ENCODE measurements around the gene WHRN.

The WHRN gene

DNA sequence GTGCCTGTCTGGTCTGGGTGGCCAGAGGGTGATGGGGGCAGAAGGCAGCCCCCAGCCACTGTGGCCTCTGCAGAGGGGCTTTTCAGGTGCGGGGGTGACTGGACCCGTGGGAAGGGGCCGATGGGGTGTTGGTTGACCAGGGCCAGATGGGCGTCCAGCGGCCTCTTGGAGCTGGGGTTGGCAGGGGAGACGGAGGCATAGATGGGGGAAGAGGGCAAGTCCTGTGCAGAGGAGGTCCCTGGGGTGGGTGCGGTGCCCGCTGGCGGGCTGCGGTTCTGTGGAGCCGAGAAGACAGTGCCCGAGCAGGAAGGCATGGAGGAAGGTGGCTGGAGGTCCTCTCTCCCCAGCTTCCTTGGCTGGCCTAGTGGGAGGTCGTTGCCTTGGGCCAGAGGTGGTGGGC, 98.8 kb downstream of the WHRN start:
- Histone ChIP-seq H4K20me1 (ENCODE audit: low read depth, low read length) (no peaks in the 10 kb centered on the region), H3K4me3 (ENCODE audit: insufficient read depth, low read length, poor library complexity, severe bottlenecking) (no peak overlapping the region), H3K9ac (ENCODE audit: low read length) (no peak overlapping the region), H3K79me2 (ENCODE audit: insufficient read depth, low read length) (no peaks in the 10 kb centered on the region), H3K4me2 (ENCODE audit: low read depth, low read length, poor library complexity, severe bottlenecking) (no peak overlapping the region), H3K9me2 (replicated peaks; ENCODE audit: insufficient read depth, low read length) (no peaks in the 10 kb centered on the region), H3K9me3 (ENCODE audit: insufficient read depth, low read length) (no peaks in the 10 kb centered on the region), H3K36me3 (ENCODE audit: low read length) (no peaks in the 10 kb centered on the region), H3K27ac (ENCODE audit: low read depth, low read length) (no peak overlapping the region), H2AFZ (ENCODE audit: low read depth, low read length, severe bottlenecking) (no peak overlapping the region), H3F3A (ENCODE audit: insufficient read depth) (no peaks in the 10 kb centered on the region), H3K27me3 (ENCODE audit: low read length) (no peaks in the 10 kb centered on the region)
- TF ChIP-seq, protein P1, sequence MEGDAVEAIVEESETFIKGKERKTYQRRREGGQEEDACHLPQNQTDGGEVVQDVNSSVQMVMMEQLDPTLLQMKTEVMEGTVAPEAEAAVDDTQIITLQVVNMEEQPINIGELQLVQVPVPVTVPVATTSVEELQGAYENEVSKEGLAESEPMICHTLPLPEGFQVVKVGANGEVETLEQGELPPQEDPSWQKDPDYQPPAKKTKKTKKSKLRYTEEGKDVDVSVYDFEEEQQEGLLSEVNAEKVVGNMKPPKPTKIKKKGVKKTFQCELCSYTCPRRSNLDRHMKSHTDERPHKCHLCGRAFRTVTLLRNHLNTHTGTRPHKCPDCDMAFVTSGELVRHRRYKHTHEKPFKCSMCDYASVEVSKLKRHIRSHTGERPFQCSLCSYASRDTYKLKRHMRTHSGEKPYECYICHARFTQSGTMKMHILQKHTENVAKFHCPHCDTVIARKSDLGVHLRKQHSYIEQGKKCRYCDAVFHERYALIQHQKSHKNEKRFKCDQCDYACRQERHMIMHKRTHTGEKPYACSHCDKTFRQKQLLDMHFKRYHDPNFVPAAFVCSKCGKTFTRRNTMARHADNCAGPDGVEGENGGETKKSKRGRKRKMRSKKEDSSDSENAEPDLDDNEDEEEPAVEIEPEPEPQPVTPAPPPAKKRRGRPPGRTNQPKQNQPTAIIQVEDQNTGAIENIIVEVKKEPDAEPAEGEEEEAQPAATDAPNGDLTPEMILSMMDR (IDR thresholded peaks at IDR 0.05; ENCODE audit: insufficient read depth, low read length, poor library complexity, severe bottlenecking): no peak
- TF ChIP-seq EZH2phosphoT487 (conservative IDR thresholded peaks at IDR 0.05; ENCODE audit: low read length): no peak

DNA sequence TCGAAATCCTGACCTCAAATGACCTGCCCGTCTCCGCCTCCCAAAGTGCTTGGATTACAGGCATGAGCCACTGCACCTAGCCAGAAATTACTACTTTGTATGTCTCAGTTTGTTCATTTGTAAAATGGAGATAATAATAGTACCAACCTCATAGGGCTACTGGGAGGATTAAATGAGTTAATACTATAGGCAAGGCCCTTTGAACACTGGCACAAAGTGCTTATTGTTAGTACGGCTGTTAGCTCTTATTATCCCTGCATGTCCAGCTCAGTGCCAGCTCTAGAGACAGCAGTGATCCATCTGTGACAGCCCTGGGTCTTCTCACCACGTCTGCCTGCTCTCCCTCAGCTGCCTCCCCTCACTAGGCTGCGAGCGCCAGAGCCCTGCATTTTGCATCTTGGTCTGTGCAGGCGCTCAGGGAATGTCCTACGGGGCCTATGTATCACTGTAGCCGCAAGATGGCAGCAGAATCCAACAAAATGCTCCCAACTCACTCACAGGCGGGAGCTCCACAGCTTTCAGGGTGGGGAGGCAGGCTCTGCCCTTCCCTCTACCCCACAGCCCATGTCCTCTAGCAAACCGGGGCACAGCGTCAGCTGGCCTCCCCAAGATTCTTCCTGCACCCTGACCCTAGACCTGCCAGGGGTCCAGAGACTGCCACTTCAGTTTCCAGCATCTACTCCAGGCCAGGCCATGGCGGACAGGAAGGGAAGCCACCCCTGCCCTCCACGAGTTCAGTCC, 99.8 kb downstream of the WHRN start:
- no peaks in the 10 kb centered on the region for H3K27me3 ChIP-seq (ENCODE audit: low read length)
- H3K36me3 ChIP-seq (ENCODE audit: low read length): no peaks in the 10 kb centered on the region
- H3K9ac ChIP-seq (ENCODE audit: low read length): no peak overlapping the region
- H2AFZ ChIP-seq (ENCODE audit: low read depth, low read length, severe bottlenecking): no peak overlapping the region
- H3K27ac ChIP-seq (ENCODE audit: low read depth, low read length): no peak overlapping the region
- no peaks in the 10 kb centered on the region for H3K9me2 ChIP-seq (replicated peaks; ENCODE audit: insufficient read depth, low read length)
- TF ChIP-seq, protein P1 (IDR thresholded peaks at IDR 0.05; ENCODE audit: insufficient read depth, low read length, poor library complexity, severe bottlenecking): peak; percentile 62
- TF ChIP-seq EZH2phosphoT487 (conservative IDR thresholded peaks at IDR 0.05; ENCODE audit: low read length): no peak
- no peak overlapping the region for H3K4me3 ChIP-seq (ENCODE audit: insufficient read depth, low read length, poor library complexity, severe bottlenecking)
- H3K9me3 ChIP-seq (ENCODE audit: insufficient read depth, low read length): no peaks in the 10 kb centered on the region
- H3K79me2 ChIP-seq (ENCODE audit: insufficient read depth, low read length): no peaks in the 10 kb centered on the region
- H3F3A ChIP-seq (ENCODE audit: insufficient read depth): no peaks in the 10 kb centered on the region
- H4K20me1 ChIP-seq (ENCODE audit: low read depth, low read length): no peaks in the 10 kb centered on the region
- H3K4me2 ChIP-seq (ENCODE audit: low read depth, low read length, poor library complexity, severe bottlenecking): no peak overlapping the region

DNA sequence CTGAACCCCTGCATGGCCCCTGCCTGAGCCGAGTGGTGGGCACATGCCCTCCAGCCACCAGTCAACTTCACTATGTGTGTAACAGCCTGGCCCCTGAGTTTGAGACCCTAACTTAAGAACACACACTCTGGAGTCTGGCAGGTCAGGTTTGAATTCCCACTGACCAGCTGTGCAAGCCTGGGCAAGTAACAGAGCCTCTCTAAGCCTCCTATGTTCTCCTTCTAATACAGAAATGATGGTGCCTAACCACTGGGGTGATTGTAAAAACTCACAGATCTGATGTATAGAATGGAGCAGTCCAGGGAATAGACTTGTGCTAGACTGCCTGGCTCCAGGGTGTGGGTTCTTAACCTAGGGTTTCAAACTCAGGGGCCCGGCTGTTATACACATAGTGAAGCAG, 100.7 kb downstream of the WHRN start:
- H3K4me3 ChIP-seq (ENCODE audit: insufficient read depth, low read length, poor library complexity, severe bottlenecking): no peak overlapping the region
- no peak for TF ChIP-seq EZH2phosphoT487 (conservative IDR thresholded peaks at IDR 0.05; ENCODE audit: low read length)
- TF ChIP-seq, protein P1 (IDR thresholded peaks at IDR 0.05; ENCODE audit: insufficient read depth, low read length, poor library complexity, severe bottlenecking): no peak

More for the DNA sequence above, 100.7 kb downstream of the WHRN start:
- no peaks in the 10 kb centered on the region for H4K20me1 ChIP-seq (ENCODE audit: low read depth, low read length)
- H3K9ac ChIP-seq (ENCODE audit: low read length): no peak overlapping the region
- H2AFZ ChIP-seq (ENCODE audit: low read depth, low read length, severe bottlenecking): no peak overlapping the region
- no peaks in the 10 kb centered on the region for H3F3A ChIP-seq (ENCODE audit: insufficient read depth)
- H3K27ac ChIP-seq (ENCODE audit: low read depth, low read length): no peak overlapping the region
- H3K79me2 ChIP-seq (ENCODE audit: insufficient read depth, low read length): no peaks in the 10 kb centered on the region
- no peaks in the 10 kb centered on the region for H3K27me3 ChIP-seq (ENCODE audit: low read length)
- no peaks in the 10 kb centered on the region for H3K9me3 ChIP-seq (ENCODE audit: insufficient read depth, low read length)
- no peaks in the 10 kb centered on the region for H3K9me2 ChIP-seq (replicated peaks; ENCODE audit: insufficient read depth, low read length)
- no peak overlapping the region for H3K4me2 ChIP-seq (ENCODE audit: low read depth, low read length, poor library complexity, severe bottlenecking)
- no peaks in the 10 kb centered on the region for H3K36me3 ChIP-seq (ENCODE audit: low read length)
